Large intestine (tissue), 3 donors: ENCODE measurements around the gene S1PR4. TPM values are rescaled to one million over a fixed set of nuclear protein-coding genes. Genes with fewer than 3 reads are reported as not detected.
A peak's percentile ranks its signal among the peaks of the same experiment; 100 is the strongest.

ENCODE experiments used
- DNase-seq, 2 donors: peaks; one replicate each; pipeline versions ENCODE4 v3.0.0 to v3.0.0-alpha.2; 2013
- H3K27ac ChIP-seq: one replicate; pipeline ENCODE4 v1.5.1; 2013; ENCODE audit warnings: low read length
- H3K27me3 ChIP-seq: 2 replicates; pipeline ENCODE4 v1.6.1; 2013; ENCODE audit warnings: low read length; ENCODE audit not compliant: control insufficient read depth, insufficient read depth
- H3K36me3 ChIP-seq: 2 replicates; pipeline ENCODE4 v1.6.1; 2013; ENCODE audit warnings: low read length; ENCODE audit not compliant: control insufficient read depth, insufficient read depth
- H3K4me1 ChIP-seq: one replicate; pipeline ENCODE4 v1.6.1; 2013; ENCODE audit warnings: low read length; ENCODE audit not compliant: control insufficient read depth, insufficient read depth
- H3K4me3 ChIP-seq: one replicate; pipeline ENCODE4 v1.5.1; 2013; ENCODE audit warnings: low read length
- H3K9me3 ChIP-seq: one replicate; pipeline ENCODE4 v1.6.1; 2013; ENCODE audit warnings: mild to moderate bottlenecking, low read depth, low read length, moderate library complexity; ENCODE audit not compliant: control insufficient read depth
- WGBS: methylation state at CpG from one replicate; pipeline ENCODE4 v1.1.5; 2013; ENCODE audit warnings: low lambda C conversion rate; ENCODE audit not compliant: insufficient coverage; 5-methylcytosine and 5-hydroxymethylcytosine counted together
- polyA plus RNA-seq: library from polyadenylated mRNA; unstranded; fragments of 120-200 nt; gene quantifications from one replicate; pipeline ENCODE4 v1.2.1, GENCODE V29; 2013

Gene S1PR4
- polyA plus RNA-seq, 1 donor: 0.55 TPM

- 83% methylated on average over 2 of the region's 13 CpGs for WGBS
- peaks cover 8% of the 10 kb centered on the region for H3K9me3 ChIP-seq
- H3K4me3 ChIP-seq: no peak overlapping the region
- H3K36me3 ChIP-seq: no peaks in the 10 kb centered on the region
- H3K4me1 ChIP-seq: peaks cover 18% of the 10 kb centered on the region
- no peak overlapping the region for H3K27ac ChIP-seq
- no peaks in the 10 kb centered on the region for H3K27me3 ChIP-seq
- DNase-seq: no peak
Measured at GRCh38 chr19:3183721-3184641, 5.4 kb downstream of the S1PR4 start.

DNA sequence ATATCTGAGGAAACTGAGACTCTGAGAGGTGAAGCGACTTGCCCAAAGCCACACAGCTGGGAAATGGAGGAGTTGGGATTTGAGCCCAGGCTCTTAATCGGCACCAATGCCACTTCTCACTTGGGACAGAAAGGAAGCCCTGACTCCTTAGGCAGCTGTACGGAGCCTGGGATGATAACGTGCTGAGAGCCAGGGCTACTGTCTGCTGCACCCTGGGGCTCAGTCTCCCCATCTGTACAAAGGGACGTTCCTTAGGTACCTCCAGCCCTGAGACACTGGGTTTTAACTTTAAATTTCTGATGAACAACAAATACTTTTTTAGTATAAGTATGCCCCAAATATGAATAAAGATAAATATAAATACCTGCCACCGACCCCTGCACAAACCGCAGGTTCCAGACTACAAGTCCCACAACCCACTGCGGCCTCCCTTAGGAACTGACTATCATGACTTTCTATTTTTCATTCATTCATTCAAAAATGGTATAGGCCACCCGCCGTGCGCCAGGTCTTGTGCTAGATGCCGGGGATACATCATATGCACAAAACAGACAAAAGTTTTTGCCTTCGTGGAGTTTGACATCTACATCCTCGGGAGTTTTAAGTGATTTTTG, 6.4 kb downstream of the S1PR4 start:
- Histone ChIP-seq H3K4me1 (peaks cover 28% of the 10 kb centered on the region), H3K9me3 (no peaks in the 10 kb centered on the region), H3K27me3 (no peaks in the 10 kb centered on the region), H3K27ac (no peak overlapping the region), H3K4me3 (peak overlapping the region; percentile 52), H3K36me3 (no peaks in the 10 kb centered on the region)
- no peak for DNase-seq
- WGBS: 0% methylated on average over 2 of the region's 14 CpGs

GRCh38 chr19:3185461-3186159, 7.0 kb downstream of the S1PR4 start, which contains the start of gene NCLN:
NCLN (plus strand) TSS chr19:3185930; CDS start chr19:3186031, 101 bp downstream.
- peak; percentile 94 to 98 for DNase-seq
- H3K27ac ChIP-seq: peak within 1 kb of the TSS; percentile 54
- H3K4me3 ChIP-seq: peak within 1 kb of the TSS; percentile 80
- H3K27me3 ChIP-seq: no peaks in the 10 kb centered on the region
- no peaks in the 10 kb centered on the region for H3K36me3 ChIP-seq
- H3K9me3 ChIP-seq: no peaks in the 10 kb centered on the region
- WGBS: no CpG with 5 or more reads among the region's 69 CpGs
- peaks cover 28% of the 10 kb centered on the region for H3K4me1 ChIP-seq

DNA sequence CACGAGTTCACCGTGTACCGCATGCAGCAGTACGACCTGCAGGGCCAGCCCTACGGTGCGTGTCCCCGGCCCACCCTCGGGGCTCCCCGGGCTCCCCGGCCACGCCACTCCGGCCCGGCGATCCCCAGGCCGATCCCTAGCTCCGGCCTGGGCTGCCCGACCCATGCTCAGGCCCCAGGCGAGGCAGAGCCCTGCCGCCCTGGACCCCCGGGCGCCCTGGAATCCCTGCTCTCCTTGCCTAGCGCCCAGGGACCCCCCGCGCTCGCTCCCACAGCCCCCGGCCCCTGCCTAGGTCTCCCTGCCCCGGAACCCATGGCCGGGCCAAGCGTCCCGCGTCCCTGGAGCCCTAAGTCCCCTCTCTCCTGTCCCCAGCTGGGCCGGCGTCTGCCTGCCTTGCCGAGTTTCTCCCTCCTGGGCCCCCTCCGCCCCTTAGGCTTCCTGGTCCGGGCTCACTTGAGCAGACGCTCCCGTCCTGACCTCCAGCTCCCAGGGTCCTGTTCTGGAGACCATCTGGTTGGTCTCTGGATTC, 7.7 kb downstream of the S1PR4 start:
- WGBS: no CpG with 5 or more reads among the region's 38 CpGs
- no peaks in the 10 kb centered on the region for H3K9me3 ChIP-seq
- peak in 1 of 2 donors; percentile 37 for DNase-seq
- H3K27me3 ChIP-seq: no peaks in the 10 kb centered on the region
- H3K4me1 ChIP-seq: peaks cover 28% of the 10 kb centered on the region
- peak overlapping the region; percentile 80 for H3K4me3 ChIP-seq
- no peaks in the 10 kb centered on the region for H3K36me3 ChIP-seq
- peak overlapping the region; percentile 39 for H3K27ac ChIP-seq

- H3K9me3 ChIP-seq: no peaks in the 10 kb centered on the region
- H3K36me3 ChIP-seq: no peaks in the 10 kb centered on the region
- H3K4me3 ChIP-seq: peak overlapping the region; percentile 80
- DNase-seq: peak in 1 of 2 donors; percentile 33
- H3K27ac ChIP-seq: no peak overlapping the region
- H3K4me1 ChIP-seq: peaks cover 28% of the 10 kb centered on the region
- 53% methylated on average over 2 of the region's 23 CpGs for WGBS
- no peaks in the 10 kb centered on the region for H3K27me3 ChIP-seq
Measured at GRCh38 chr19:3186891-3187661, 8.5 kb downstream of the S1PR4 start.

DNA sequence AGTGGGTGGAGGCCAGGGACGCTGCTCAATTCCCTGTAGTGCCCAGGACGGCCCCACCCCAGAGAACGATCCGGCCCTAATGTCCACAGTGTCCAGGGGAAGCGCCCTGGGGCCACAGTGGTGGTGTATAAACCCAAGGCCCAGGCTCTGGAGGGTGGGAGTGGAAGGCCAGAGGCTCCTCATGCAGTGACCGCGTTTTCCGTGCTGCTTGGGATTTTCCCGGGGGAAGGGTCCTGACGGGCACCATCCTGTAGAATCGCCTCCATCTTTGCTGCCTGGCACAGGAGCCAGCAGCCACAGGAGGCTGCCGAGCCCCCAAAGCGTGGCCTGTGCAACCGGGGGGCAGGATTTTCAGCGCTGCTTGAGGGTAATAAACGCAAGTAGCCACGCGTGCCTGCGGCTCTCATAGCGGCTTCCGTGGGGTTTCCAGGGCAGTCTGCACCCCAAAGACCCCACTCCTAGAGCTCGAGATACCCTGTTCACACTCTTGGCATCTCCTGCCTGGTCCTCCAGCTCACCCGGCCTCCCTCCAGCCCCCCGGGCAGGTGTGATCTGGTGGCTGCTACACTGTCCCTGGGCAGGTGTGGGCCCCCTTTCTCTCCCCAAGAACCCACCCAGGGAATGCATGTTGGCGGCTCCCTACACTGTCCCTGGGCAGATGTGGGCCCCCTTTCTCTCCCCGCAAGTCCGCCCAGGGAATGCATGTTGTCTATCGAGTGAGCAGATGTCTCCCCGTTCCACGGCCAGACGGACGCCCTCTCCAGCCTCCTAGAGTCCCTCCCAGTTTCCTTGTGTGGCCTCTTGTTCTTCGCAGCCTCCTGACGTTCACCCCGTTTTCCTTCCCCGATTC, 9.3 kb downstream of the S1PR4 start:
- Histone ChIP-seq H3K36me3 (no peaks in the 10 kb centered on the region), H3K9me3 (no peaks in the 10 kb centered on the region), H3K4me1 (peaks cover 28% of the 10 kb centered on the region), H3K27me3 (no peaks in the 10 kb centered on the region), H3K27ac (peak overlapping the region; percentile 59), H3K4me3 (peak overlapping the region; percentile 2)
- WGBS: 75% methylated on average over 6 of the region's 36 CpGs
- DNase-seq: no peak

- peaks cover 28% of the 10 kb centered on the region for H3K4me1 ChIP-seq
- H3K4me3 ChIP-seq: peak overlapping the region; percentile 4
- no peaks in the 10 kb centered on the region for H3K27me3 ChIP-seq
- H3K27ac ChIP-seq: peak overlapping the region; percentile 59
- no peaks in the 10 kb centered on the region for H3K9me3 ChIP-seq
- peak; percentile 62 to 89 for DNase-seq
- peaks cover 9% of the 10 kb centered on the region for H3K36me3 ChIP-seq
- no CpG with 5 or more reads among the region's 35 CpGs for WGBS
Measured at GRCh38 chr19:3188627-3189596, 10.3 kb downstream of the S1PR4 start.

GRCh38 chr19:3189702-3190469, 11.3 kb downstream of the S1PR4 start:
- H3K4me3 ChIP-seq: no peak overlapping the region
- no peak for DNase-seq
- no peak overlapping the region for H3K27ac ChIP-seq
- no peaks in the 10 kb centered on the region for H3K9me3 ChIP-seq
- H3K4me1 ChIP-seq: peaks cover 28% of the 10 kb centered on the region
- no peaks in the 10 kb centered on the region for H3K27me3 ChIP-seq
- WGBS: no CpG with 5 or more reads among the region's 28 CpGs
- peaks cover 13% of the 10 kb centered on the region for H3K36me3 ChIP-seq
